ENCODE data around the gene STK26.

- TF ChIP-seq POLR2A (IDR thresholded peaks at IDR 0.05) (no peak), CTCF (IDR thresholded peaks at IDR 0.05) (no peak)
These were observed 97.8 kb downstream of the STK26 start for GRCh38 chrX:132120913-132121312.
